GM23338 (cell line): ENCODE results near the gene CLDN10. TPM values are rescaled to one million over a fixed set of nuclear protein-coding genes. Genes with fewer than 3 reads are reported as not detected.

Experiments
- ATAC-seq: fragments of 200-7000 bp; cut with Tn5 transposase; 3 replicates; pipeline ENCODE4 v1.9.1; 2020
- DNase-seq: peaks from one replicate; pipeline ENCODE4 v3.0.0-alpha.2; 2015; ENCODE audit warnings: low spot score
- H2AFZ ChIP-seq: fragments of 200-600 bp; sonication (generic); 2 replicates; pipeline ENCODE4 v1.8.0; 2016; ENCODE audit warnings: antibody characterized with exemption, mild to moderate bottlenecking, moderate library complexity
- H3F3A ChIP-seq: fragments of 200-600 bp; sonication (generic); replicated peaks from 2 replicates; pipeline ENCODE4 v1.8.0; 2017; ENCODE audit warnings: antibody characterized with exemption, mixed run types, low read depth
- H3K27ac ChIP-seq: fragments of 200-600 bp; sonication (generic); 2 replicates; pipeline ENCODE4 v1.6.1; 2016; ENCODE audit warnings: low read depth
- H3K27me3 ChIP-seq: fragments of 200-600 bp; sonication (generic); 2 replicates; pipeline ENCODE4 v1.8.0; 2016; ENCODE audit warnings: mild to moderate bottlenecking, mixed run types, moderate library complexity; ENCODE audit not compliant: insufficient read depth
- H3K36me3 ChIP-seq: fragments of 200-600 bp; sonication (generic); 2 replicates; pipeline ENCODE4 v1.8.0; 2016; ENCODE audit warnings: mild to moderate bottlenecking; ENCODE audit not compliant: insufficient read depth
- H3K4me1 ChIP-seq: fragments of 200-600 bp; sonication (generic); 2 replicates; pipeline ENCODE4 v1.8.0; 2016; ENCODE audit warnings: mild to moderate bottlenecking, moderate library complexity; ENCODE audit not compliant: insufficient read depth
- H3K4me2 ChIP-seq: fragments of 200-600 bp; sonication (generic); 2 replicates; pipeline ENCODE4 v1.7.1; 2017; ENCODE audit warnings: mixed run types
- H3K4me3 ChIP-seq: fragments of 200-600 bp; sonication (generic); 2 replicates; pipeline ENCODE4 v1.6.1; 2016; ENCODE audit warnings: mixed run types
- H3K79me2 ChIP-seq: fragments of 200-600 bp; sonication (generic); replicated peaks from 2 replicates; pipeline ENCODE4 v1.8.0; 2017; ENCODE audit warnings: mild to moderate bottlenecking; ENCODE audit not compliant: insufficient read depth
- H3K9me2 ChIP-seq: fragments of 200-600 bp; sonication (generic); 2 replicates; pipeline ENCODE4 v1.8.0; 2017; ENCODE audit not compliant: insufficient read depth
- H4K20me1 ChIP-seq: fragments of 200-600 bp; sonication (generic); replicated peaks from 2 replicates; pipeline ENCODE4 v1.8.0; 2017; ENCODE audit warnings: mild to moderate bottlenecking; ENCODE audit not compliant: insufficient read depth
- H3K27ac Mint-ChIP-seq: 2 replicates; pipeline ENCODE4 v1.8.0; 2020; ENCODE audit warnings: inconsistent platforms, mild to moderate bottlenecking, moderate library complexity, mixed read lengths
- H3K27me3 Mint-ChIP-seq: 3 replicates; pipeline ENCODE4 v1.8.0; 2022; ENCODE audit warnings: low read depth, mild to moderate bottlenecking, moderate library complexity, mixed read lengths, inconsistent platforms; ENCODE audit not compliant: insufficient read depth, poor library complexity
- H3K36me3 Mint-ChIP-seq: 3 replicates; pipeline ENCODE4 v1.8.0; 2021; ENCODE audit warnings: low read depth, mild to moderate bottlenecking, inconsistent platforms, moderate library complexity, mixed read lengths
- H3K4me1 Mint-ChIP-seq: 3 replicates; pipeline ENCODE4 v1.8.0; 2020; ENCODE audit warnings: mild to moderate bottlenecking, inconsistent platforms, mixed read lengths
- H3K4me3 Mint-ChIP-seq: 3 replicates; pipeline ENCODE4 v1.8.0; 2021; ENCODE audit warnings: moderate library complexity, mild to moderate bottlenecking, inconsistent platforms, mixed read lengths
- H3K9me3 Mint-ChIP-seq: 3 replicates; pipeline ENCODE4 v1.8.0; 2020; ENCODE audit warnings: moderate library complexity, mild to moderate bottlenecking, inconsistent platforms, mixed read lengths
- CTCF ChIP-seq, 2 experiments: fragments of 200-600 bp in 1 of 2; sonication (generic) in 1 of 2; conservative IDR thresholded peaks; 2 replicates each; pipeline versions ENCODE4 v1.5.1 to v1.6.1; 2016 to 2017; ENCODE audit warnings: antibody characterized with exemption in 2 of 2, low read depth in 2 of 2, mild to moderate bottlenecking in 2 of 2, moderate library complexity in 1 of 2
- EZH2 ChIP-seq: fragments of 200-600 bp; sonication (generic); IDR thresholded peaks from one replicate; pipeline ENCODE4 v1.8.0; 2017; ENCODE audit warnings: antibody characterized with exemption, mild to moderate bottlenecking, low read depth; ENCODE audit not compliant: unreplicated experiment
- EZH2phosphoT487 ChIP-seq: fragments of 200-600 bp; sonication (generic); IDR thresholded peaks from one replicate; pipeline ENCODE4 v1.8.1; 2018; ENCODE audit warnings: antibody characterized with exemption; ENCODE audit not compliant: unreplicated experiment
- JUNB ChIP-seq: IDR thresholded peaks from one replicate; pipeline ENCODE4 v1.6.1; 2016; ENCODE audit warnings: antibody characterized with exemption; ENCODE audit not compliant: unreplicated experiment
- POLR2AphosphoS5 ChIP-seq: IDR thresholded peaks from 2 replicates; pipeline ENCODE4 v1.6.1; 2016; ENCODE audit warnings: antibody characterized with exemption, low read depth
- ZNF331 ChIP-seq: fragments of 250-450 bp; sonication (Bioruptor Pico); IDR thresholded peaks from 2 replicates; pipeline ENCODE4 v1.5.0; 2020; ENCODE audit warnings: low read depth, mild to moderate bottlenecking, moderate library complexity
- polyA plus RNA-seq: library from polyadenylated mRNA; unstranded; fragments of >200 nt; fragmentation: Nextera tagmentation; extraction: Ambion mirVana; gene quantifications from 2 replicates; pipeline ENCODE4 v1.2.1, GENCODE V29; 2016
- total RNA-seq: library from RNA; depleted of rRNA; stranded (reverse); fragments of >200 nt; shearing (Covaris generic); gene quantifications from 2 replicates; pipeline ENCODE4 v1.2.3, GENCODE V29; 2014
- TF ChIP-seq, protein P1 (sequence below): IDR thresholded peaks from one replicate; pipeline ENCODE4 v1.6.1; 2018; ENCODE audit warnings: antibody characterized with exemption; ENCODE audit not compliant: unreplicated experiment
- TF ChIP-seq, protein P2 (sequence below): IDR thresholded peaks from 2 replicates; pipeline ENCODE4 v1.6.1; 2016; ENCODE audit warnings: antibody characterized with exemption

CLDN10 gene
- total and polyA plus RNA-seq, 2 experiments from 2014 or later = 34.7 to 65.9 TPM

DNA sequence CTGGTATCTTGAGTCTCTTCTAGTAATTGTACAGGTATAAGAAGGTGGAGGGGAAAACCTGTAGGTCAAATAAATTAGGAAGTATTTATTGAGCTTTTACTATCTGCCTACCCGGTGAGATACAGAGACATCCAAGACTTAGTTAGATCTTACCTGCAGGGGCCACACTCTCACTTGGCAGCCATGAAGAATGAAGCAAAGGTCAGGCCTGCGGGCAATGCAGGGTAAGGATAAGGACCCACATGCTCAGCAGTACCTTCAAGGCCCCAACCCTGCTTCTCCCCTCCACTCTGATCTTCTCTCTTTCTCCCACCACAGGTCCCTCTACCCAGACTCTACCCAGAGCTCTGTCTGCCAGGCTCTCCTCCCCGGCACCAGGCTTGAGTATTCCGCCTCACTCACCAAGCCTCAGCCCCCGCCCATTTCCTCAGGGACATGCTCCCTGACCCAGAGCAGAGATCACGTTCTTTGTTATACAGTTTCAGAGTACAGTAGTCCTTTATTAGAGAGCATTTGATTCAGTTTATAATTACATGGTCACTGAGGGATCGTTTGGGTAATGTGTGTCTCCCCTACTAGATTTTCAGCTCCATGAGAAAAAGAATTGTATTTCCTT, 18.9 kb upstream of the CLDN10 start:
- peak; percentile 64 for DNase-seq
- Histone ChIP-seq H3K79me2 (no peaks in the 10 kb centered on the region), H3K27me3 (no peaks in the 10 kb centered on the region), H3K36me3 (no peaks in the 10 kb centered on the region), H3F3A (no peaks in the 10 kb centered on the region), H4K20me1 (no peaks in the 10 kb centered on the region), H3K4me1 (peaks cover 17% of the 10 kb centered on the region; the same call in 1 of the 2 replicates), H3K4me3 (no peak overlapping the region), H2AFZ (peak overlapping the region; percentile 84), H3K4me2 (no peak overlapping the region; the same call in 1 of the 2 replicates), H3K9me2 (no peaks in the 10 kb centered on the region), H3K27ac (no peak overlapping the region)
- Mint-ChIP-seq H3K9me3 (no peaks in the 10 kb centered on the region), H3K27ac (peak overlapping the region; percentile 29), H3K4me1 (peaks cover 24% of the 10 kb centered on the region), H3K27me3 (peaks cover 4% of the 10 kb centered on the region), H3K36me3 (no peaks in the 10 kb centered on the region), H3K4me3 (no peak overlapping the region)
- ATAC-seq = peak; percentile 98
- peak; percentile 7 to 13; a peak in 1 of 4 replicates for TF ChIP-seq CTCF (conservative IDR thresholded peaks at IDR 0.05; ENCODE audit: low read depth in 2 of 2)
- TF ChIP-seq POLR2AphosphoS5 = no peak

DNA sequence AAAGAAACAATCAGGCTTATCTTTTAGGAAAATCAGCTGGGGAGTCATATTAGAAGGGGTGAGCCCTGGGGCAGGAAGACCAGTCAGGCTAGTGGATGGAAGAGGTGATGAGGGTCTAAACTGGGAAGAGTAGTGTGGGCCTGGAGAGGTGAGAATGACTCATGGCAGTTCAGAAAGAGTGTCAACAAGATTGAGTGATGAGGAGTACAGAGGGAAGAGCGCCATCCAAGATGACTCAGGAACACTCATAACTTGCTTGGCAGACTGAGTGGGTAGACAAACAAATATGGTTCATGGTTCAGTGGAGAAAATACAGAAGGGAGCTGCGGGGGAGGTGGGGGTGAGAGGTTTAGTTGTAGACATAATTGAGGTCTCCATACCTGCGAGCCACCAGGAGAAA, 17.3 kb upstream of the CLDN10 start:
- no peaks in the 10 kb centered on the region for H3K36me3 Mint-ChIP-seq
- peaks cover 17% of the 10 kb centered on the region; the same call in 1 of the 2 replicates for H3K4me1 ChIP-seq
- peaks cover 24% of the 10 kb centered on the region for H3K4me1 Mint-ChIP-seq
- no peaks in the 10 kb centered on the region for H4K20me1 ChIP-seq
- H3K27me3 Mint-ChIP-seq = peaks cover 4% of the 10 kb centered on the region
- no peak overlapping the region for H3K27ac Mint-ChIP-seq
- no peaks in the 10 kb centered on the region for H3F3A ChIP-seq
- no peaks in the 10 kb centered on the region for H3K79me2 ChIP-seq
- no peak overlapping the region for H3K4me3 Mint-ChIP-seq
- DNase-seq (no peak), ATAC-seq (no peak)
- H3K36me3 ChIP-seq = no peaks in the 10 kb centered on the region
- H3K9me2 ChIP-seq = no peaks in the 10 kb centered on the region
- H2AFZ ChIP-seq = no peak overlapping the region
- H3K9me3 Mint-ChIP-seq = no peaks in the 10 kb centered on the region
- no peaks in the 10 kb centered on the region for H3K27me3 ChIP-seq
- TF ChIP-seq JUNB (no peak), ZNF331 (CRISPR knock-in tag) (no peak), EZH2 (no peak), EZH2phosphoT487 (no peak), POLR2AphosphoS5 (no peak)
- TF ChIP-seq, protein P1, sequence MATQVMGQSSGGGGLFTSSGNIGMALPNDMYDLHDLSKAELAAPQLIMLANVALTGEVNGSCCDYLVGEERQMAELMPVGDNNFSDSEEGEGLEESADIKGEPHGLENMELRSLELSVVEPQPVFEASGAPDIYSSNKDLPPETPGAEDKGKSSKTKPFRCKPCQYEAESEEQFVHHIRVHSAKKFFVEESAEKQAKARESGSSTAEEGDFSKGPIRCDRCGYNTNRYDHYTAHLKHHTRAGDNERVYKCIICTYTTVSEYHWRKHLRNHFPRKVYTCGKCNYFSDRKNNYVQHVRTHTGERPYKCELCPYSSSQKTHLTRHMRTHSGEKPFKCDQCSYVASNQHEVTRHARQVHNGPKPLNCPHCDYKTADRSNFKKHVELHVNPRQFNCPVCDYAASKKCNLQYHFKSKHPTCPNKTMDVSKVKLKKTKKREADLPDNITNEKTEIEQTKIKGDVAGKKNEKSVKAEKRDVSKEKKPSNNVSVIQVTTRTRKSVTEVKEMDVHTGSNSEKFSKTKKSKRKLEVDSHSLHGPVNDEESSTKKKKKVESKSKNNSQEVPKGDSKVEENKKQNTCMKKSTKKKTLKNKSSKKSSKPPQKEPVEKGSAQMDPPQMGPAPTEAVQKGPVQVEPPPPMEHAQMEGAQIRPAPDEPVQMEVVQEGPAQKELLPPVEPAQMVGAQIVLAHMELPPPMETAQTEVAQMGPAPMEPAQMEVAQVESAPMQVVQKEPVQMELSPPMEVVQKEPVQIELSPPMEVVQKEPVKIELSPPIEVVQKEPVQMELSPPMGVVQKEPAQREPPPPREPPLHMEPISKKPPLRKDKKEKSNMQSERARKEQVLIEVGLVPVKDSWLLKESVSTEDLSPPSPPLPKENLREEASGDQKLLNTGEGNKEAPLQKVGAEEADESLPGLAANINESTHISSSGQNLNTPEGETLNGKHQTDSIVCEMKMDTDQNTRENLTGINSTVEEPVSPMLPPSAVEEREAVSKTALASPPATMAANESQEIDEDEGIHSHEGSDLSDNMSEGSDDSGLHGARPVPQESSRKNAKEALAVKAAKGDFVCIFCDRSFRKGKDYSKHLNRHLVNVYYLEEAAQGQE = no peak
- TF ChIP-seq, protein P2, sequence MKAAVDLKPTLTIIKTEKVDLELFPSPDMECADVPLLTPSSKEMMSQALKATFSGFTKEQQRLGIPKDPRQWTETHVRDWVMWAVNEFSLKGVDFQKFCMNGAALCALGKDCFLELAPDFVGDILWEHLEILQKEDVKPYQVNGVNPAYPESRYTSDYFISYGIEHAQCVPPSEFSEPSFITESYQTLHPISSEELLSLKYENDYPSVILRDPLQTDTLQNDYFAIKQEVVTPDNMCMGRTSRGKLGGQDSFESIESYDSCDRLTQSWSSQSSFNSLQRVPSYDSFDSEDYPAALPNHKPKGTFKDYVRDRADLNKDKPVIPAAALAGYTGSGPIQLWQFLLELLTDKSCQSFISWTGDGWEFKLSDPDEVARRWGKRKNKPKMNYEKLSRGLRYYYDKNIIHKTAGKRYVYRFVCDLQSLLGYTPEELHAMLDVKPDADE = no peak
- H3K27ac ChIP-seq = no peak overlapping the region
- H3K4me3 ChIP-seq = no peak overlapping the region
- H3K4me2 ChIP-seq = no peak overlapping the region
